Endothelial cell of umbilical vein (primary cell): ENCODE data around the gene LGR6. TPM values are rescaled to one million over a fixed set of nuclear protein-coding genes. Genes with fewer than 3 reads are reported as not detected.

Source experiments
- BruUV-seq: library from RNA; stranded (reverse); fragments of 400-500 nt; replicated peaks from 2 replicates; lab custom pipeline; 2021; lab: Mats Ljungman, UMichigan
- CTCF ChIA-PET: fragments of 300-600, 350-600 bp; sonication (Branson Sonifier 250); formaldehyde crosslinking; loops from one replicate; lab custom pipeline; 2021; ENCODE audit warnings: antibody characterized with exemption, inconsistent platforms; lab: Charles Lee
- POLR2A ChIA-PET: fragments of 300-600, 350-600 bp; sonication (Branson Sonifier 250); formaldehyde crosslinking; loops from one replicate; lab custom pipeline; 2021; ENCODE audit warnings: antibody characterized with exemption, inconsistent platforms; lab: Charles Lee
- DNase-seq: peaks from one replicate; pipeline ENCODE4 v3.0.0-alpha.2; 2011; ENCODE audit warnings: low read depth, low spot score
- FAIRE-seq: peaks from 2 replicates; lab custom pipeline; 2011; peaks lifted over from hg19 to GRCh38; lab: Jason Lieb, UNC
- H2AFZ ChIP-seq: 2 replicates; pipeline ENCODE4 v1.6.0; 2012; ENCODE audit warnings: low read depth, low read length, control low read depth, inconsistent platforms
- H3K27ac ChIP-seq: 2 replicates; pipeline ENCODE4 v1.5.1; 2011; ENCODE audit warnings: low read depth, mild to moderate bottlenecking, control low read depth, low read length, moderate library complexity; ENCODE audit not compliant: insufficient read depth
- H3K27me3 ChIP-seq, 2 experiments: 2 replicates each; pipeline versions ENCODE4 v1.6.0 to v1.6.1; 2011; ENCODE audit warnings: low read length in 2 of 2, mixed read lengths in 1 of 2; ENCODE audit not compliant: control insufficient read depth in 2 of 2, insufficient read depth in 2 of 2
- H3K36me3 ChIP-seq, 2 experiments: 2 replicates in 1 of 2; 3 replicates in 1 of 2; pipeline ENCODE4 v1.5.1; 2011; ENCODE audit warnings: low read length in 2 of 2, mild to moderate bottlenecking in 1 of 2, moderate library complexity in 1 of 2; ENCODE audit not compliant: control insufficient read depth in 2 of 2, insufficient read depth in 2 of 2; ENCODE audit errors: extremely low read depth in 1 of 2
- H3K4me1 ChIP-seq: 3 replicates; pipeline ENCODE4 v1.5.1; 2011; ENCODE audit warnings: mild to moderate bottlenecking, low read length; ENCODE audit not compliant: control insufficient read depth, insufficient read depth; ENCODE audit errors: extremely low read depth
- H3K4me2 ChIP-seq: 2 replicates; pipeline ENCODE4 v1.6.1; 2011; ENCODE audit warnings: low read length, control low read depth, mixed read lengths; ENCODE audit not compliant: insufficient read depth
- H3K4me3 ChIP-seq, 3 experiments: fragments of 200-600 bp in 1 of 3; sonication (generic), shearing (Covaris generic) in 1 of 3; replicated peaks in 1 of 3; 2 replicates each; pipeline ENCODE4 v1.5.1; 2011 to 2016; ENCODE audit warnings: control low read depth in 3 of 3, low read length in 3 of 3, mild to moderate bottlenecking in 2 of 3, inconsistent platforms in 1 of 3, low read depth in 1 of 3, moderate library complexity in 1 of 3; ENCODE audit not compliant: insufficient read depth in 1 of 3
- H3K79me2 ChIP-seq: 2 replicates; pipeline ENCODE4 v1.6.0; 2012; ENCODE audit warnings: low read length, inconsistent platforms; ENCODE audit not compliant: control insufficient read depth, insufficient read depth
- H3K9ac ChIP-seq: replicated peaks from 2 replicates; pipeline ENCODE3; 2011; ENCODE audit warnings: low read length, control low read depth; ENCODE audit not compliant: insufficient read depth; ENCODE audit errors: extremely low read depth
- H3K9me1 ChIP-seq: replicated peaks from 3 replicates; pipeline ENCODE4 v1.6.0; 2011; ENCODE audit warnings: mild to moderate bottlenecking, low read length; ENCODE audit not compliant: control insufficient read depth, insufficient read depth; ENCODE audit errors: extremely low read depth
- H3K9me3 ChIP-seq: replicated peaks from 2 replicates; pipeline ENCODE4 v1.5.1; 2012; ENCODE audit warnings: low read length, inconsistent platforms; ENCODE audit not compliant: control insufficient read depth, insufficient read depth
- H4K20me1 ChIP-seq: replicated peaks from 2 replicates; pipeline ENCODE3; 2011; ENCODE audit warnings: mild to moderate bottlenecking, low read length; ENCODE audit not compliant: control insufficient read depth, insufficient read depth; ENCODE audit errors: extremely low read depth
- EZH2 ChIP-seq: IDR thresholded peaks from 2 replicates; pipeline ENCODE4 v1.6.1; 2012; ENCODE audit warnings: borderline replicate concordance, low read depth, mild to moderate bottlenecking, moderate library complexity, low read length, inconsistent platforms; ENCODE audit not compliant: severe bottlenecking
- FOS ChIP-seq: IDR thresholded peaks from 2 replicates; pipeline ENCODE4 v1.6.1; 2011; ENCODE audit warnings: mild to moderate bottlenecking, low read length, moderate library complexity, borderline replicate concordance; ENCODE audit not compliant: insufficient read depth
- GATA2 ChIP-seq: IDR thresholded peaks from 2 replicates; pipeline ENCODE4 v1.7.0; 2011; ENCODE audit warnings: low read depth, mild to moderate bottlenecking, moderate library complexity, mixed read lengths, low read length; ENCODE audit not compliant: insufficient read length, insufficient read depth
- JUN ChIP-seq: IDR thresholded peaks from 2 replicates; pipeline ENCODE4 v1.6.1; 2011; ENCODE audit warnings: borderline replicate concordance, low read depth; ENCODE audit not compliant: insufficient read length, insufficient read depth
- MYC ChIP-seq: IDR thresholded peaks from one replicate; pipeline ENCODE4 v1.6.1; 2011; ENCODE audit warnings: mild to moderate bottlenecking, low read depth, low read length
- POLR2A ChIP-seq: IDR thresholded peaks from 2 replicates; pipeline ENCODE4 v1.6.1; 2012; ENCODE audit warnings: low read depth, mild to moderate bottlenecking, control low read depth, low read length
- POLR2AphosphoS5 ChIP-seq: IDR thresholded peaks from 2 replicates; pipeline ENCODE4 v1.6.1; 2012; ENCODE audit warnings: low read depth, mild to moderate bottlenecking, control low read depth, low read length, moderate library complexity; ENCODE audit not compliant: insufficient read depth
- dilution Hi-C: fragments of 300-500 bp; cut with MboI; formaldehyde crosslinking; loops from one replicate; pipeline ENCODE4 v1.15.0; 2019; ENCODE audit warnings: low sequenced_read_pairs; ENCODE audit not compliant: extremely low pct_ligation_motif_present
- intact Hi-C: fragments of 100-400 bp; cut with micrococcal nuclease; formaldehyde crosslinking; loops from one replicate; pipeline ENCODE4 v1.10.0; 2022
- polyA plus RNA-seq, 4 experiments: library from polyadenylated mRNA; depleted of rRNA in 3 of 4; stranded (reverse) in 3 of 4; unstranded in 1 of 4; fragments of >200 nt; gene quantifications; 2 replicates each; pipeline versions ENCODE4 v1.2.1 to v1.2.3, GENCODE V29; 2011 to 2012; ENCODE audit warnings: missing spikeins in 1 of 4
- total RNA-seq: library from RNA; stranded (reverse); gene quantifications from 2 replicates; pipeline ENCODE4 v1.2.3, GENCODE V29; 2021
- TF ChIP-seq, protein P1 (sequence below): IDR thresholded peaks from 2 replicates; pipeline ENCODE4 v1.6.1; 2011; ENCODE audit not compliant: insufficient read depth, insufficient read length
- TF ChIP-seq, protein P2 (sequence below), 2 donors: IDR thresholded peaks; 1 replicate in 1 of 2; 2 replicates in 1 of 2; pipeline ENCODE4 v1.5.1; 2011; ENCODE audit warnings: low read length in 2 of 2, mild to moderate bottlenecking in 2 of 2, moderate library complexity in 2 of 2, control low read depth in 1 of 2, inconsistent platforms in 1 of 2, low read depth in 1 of 2; ENCODE audit not compliant: insufficient read depth in 1 of 2; ENCODE audit errors: extremely low read depth in 1 of 2

LGR6 gene
- total and polyA plus RNA-seq, 2 donors (not counting 3 experiments of a cell fraction or from before 2014, with no cell fraction given) = not detected

DNA sequence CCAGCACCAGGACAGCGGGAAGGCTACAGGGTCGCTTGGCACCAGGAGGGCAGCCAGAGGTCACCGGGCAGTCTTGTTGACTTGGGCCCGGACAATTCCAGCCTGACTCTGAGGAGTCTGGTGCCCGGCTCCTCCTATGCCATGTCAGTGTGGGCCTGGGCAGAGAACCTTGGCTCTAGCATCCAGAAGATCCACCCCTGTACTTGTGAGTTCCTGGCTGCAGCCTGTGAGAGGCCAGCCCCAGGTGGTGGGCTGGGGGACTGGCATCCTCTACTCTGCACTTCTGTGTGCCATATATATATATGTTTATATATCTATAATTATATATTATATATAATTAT, 21.6 kb upstream of the LGR6 start:
- no peaks in the 10 kb centered on the region for H3K9me1 ChIP-seq
- no peaks in the 10 kb centered on the region for H4K20me1 ChIP-seq
- H3K4me1 ChIP-seq = no peaks in the 10 kb centered on the region
- H3K79me2 ChIP-seq = no peaks in the 10 kb centered on the region
- FAIRE-seq (no peak), DNase-seq (no peak)
- H2AFZ ChIP-seq = no peak overlapping the region
- H3K9ac ChIP-seq = no peak overlapping the region
- no peak overlapping the region for H3K27ac ChIP-seq
- no peak overlapping the region for H3K4me3 ChIP-seq
- no peaks in the 10 kb centered on the region for H3K9me3 ChIP-seq
- dilution Hi-C loops = no loop called here
- H3K36me3 ChIP-seq = no peaks in the 10 kb centered on the region
- no peak overlapping the region for H3K4me2 ChIP-seq
- BruUV-seq = no TSS peak
- intact Hi-C loops = no loop called here
- ChIA-PET POLR2A (no interaction called here), CTCF (interaction anchor here (0.6 kb wide), 1 partner anchor 50 kb away, joined by 3 read pairs; no protein-coding TSS in a partner anchor)
- H3K27me3 ChIP-seq = no peaks in the 10 kb centered on the region
- TF ChIP-seq, protein P1, sequence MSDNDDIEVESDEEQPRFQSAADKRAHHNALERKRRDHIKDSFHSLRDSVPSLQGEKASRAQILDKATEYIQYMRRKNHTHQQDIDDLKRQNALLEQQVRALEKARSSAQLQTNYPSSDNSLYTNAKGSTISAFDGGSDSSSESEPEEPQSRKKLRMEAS = no peak
- TF ChIP-seq GATA2 (no peak), POLR2AphosphoS5 (no peak), EZH2 (no peak), MYC (no peak), POLR2A (no peak), FOS (no peak), JUN (no peak)
- TF ChIP-seq, protein P2, sequence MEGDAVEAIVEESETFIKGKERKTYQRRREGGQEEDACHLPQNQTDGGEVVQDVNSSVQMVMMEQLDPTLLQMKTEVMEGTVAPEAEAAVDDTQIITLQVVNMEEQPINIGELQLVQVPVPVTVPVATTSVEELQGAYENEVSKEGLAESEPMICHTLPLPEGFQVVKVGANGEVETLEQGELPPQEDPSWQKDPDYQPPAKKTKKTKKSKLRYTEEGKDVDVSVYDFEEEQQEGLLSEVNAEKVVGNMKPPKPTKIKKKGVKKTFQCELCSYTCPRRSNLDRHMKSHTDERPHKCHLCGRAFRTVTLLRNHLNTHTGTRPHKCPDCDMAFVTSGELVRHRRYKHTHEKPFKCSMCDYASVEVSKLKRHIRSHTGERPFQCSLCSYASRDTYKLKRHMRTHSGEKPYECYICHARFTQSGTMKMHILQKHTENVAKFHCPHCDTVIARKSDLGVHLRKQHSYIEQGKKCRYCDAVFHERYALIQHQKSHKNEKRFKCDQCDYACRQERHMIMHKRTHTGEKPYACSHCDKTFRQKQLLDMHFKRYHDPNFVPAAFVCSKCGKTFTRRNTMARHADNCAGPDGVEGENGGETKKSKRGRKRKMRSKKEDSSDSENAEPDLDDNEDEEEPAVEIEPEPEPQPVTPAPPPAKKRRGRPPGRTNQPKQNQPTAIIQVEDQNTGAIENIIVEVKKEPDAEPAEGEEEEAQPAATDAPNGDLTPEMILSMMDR (IDR thresholded peaks at IDR 0.05; ENCODE audit: extremely low read depth in 1 of 2, insufficient read depth in 1 of 2, low read depth in 1 of 2, low read length in 2 of 2) = no peak
